TTC549 (cell line): ENCODE measurements around the gene TRPM3.
"Not testable (repeated sequence)": the region's sequence is repeated elsewhere in the genome, so short reads cannot be mapped to it uniquely, and the experiment has no call there.

Experiments used
- FAIRE-seq: peaks from 2 replicates; lab custom pipeline; 2012; peaks lifted over from hg19 to GRCh38; lab: Jason Lieb, UNC

Gene TRPM3

DNA sequence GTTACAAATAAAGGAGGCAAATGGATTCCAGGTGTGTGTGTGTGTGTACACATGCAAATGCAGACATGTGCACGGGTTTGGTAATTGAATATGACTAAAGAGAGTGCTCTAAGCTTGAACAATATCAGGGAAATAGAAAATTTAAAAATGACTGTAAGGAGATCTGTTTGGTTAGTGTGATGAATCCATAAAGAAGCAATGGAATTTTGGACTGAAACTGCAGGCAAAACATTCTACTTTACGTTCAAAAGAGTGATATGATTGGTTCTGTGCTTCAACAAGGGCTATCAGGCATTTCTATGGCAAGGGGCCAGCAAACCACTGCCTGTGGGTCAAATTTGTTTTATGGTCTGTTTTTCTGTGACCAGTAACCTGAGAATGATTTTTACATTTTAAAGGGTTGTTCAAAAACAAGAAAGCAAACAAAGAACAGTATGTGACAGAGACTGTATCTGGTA, 374.1 kb downstream of the TRPM3 start:
- no peak for FAIRE-seq

DNA sequence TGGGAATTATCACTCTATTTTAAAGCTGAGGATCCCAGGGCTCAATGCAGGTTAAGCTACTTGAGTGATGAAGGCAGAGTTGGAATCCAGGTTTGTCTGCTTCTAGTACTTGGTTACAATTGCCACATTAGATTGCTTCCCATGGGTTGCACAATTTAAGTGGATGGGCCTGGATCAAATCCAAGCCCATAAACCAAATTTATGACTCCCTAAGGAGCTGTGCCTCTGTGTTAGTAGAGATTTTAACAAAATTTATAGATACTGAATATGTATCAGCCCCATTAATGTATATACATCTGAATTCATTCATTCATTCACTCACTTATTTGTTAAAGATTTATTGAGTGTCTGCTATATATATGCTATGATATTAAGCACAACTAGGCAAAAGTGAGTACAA, 374.7 kb downstream of the TRPM3 start:
- no peak for FAIRE-seq

DNA sequence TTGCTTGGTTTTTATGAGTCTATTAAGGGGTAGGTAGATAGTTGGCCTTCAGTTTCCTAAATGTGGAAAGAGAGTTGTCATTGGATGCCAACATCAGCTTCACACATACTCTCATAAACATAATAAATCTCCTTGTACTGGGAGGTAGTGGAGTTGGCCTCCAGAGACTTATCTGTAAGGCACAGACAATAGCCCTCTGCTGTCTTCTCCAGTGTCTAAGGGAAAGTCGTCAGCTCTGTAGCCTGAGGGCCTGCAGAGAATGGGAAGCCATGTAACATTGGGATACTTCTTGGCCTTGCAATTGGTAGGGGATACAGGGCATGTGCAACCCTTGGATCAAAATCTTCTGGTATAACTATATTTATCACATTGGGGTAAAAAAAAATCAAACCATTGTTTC, 375.1 kb downstream of the TRPM3 start:
- FAIRE-seq = no peak

DNA sequence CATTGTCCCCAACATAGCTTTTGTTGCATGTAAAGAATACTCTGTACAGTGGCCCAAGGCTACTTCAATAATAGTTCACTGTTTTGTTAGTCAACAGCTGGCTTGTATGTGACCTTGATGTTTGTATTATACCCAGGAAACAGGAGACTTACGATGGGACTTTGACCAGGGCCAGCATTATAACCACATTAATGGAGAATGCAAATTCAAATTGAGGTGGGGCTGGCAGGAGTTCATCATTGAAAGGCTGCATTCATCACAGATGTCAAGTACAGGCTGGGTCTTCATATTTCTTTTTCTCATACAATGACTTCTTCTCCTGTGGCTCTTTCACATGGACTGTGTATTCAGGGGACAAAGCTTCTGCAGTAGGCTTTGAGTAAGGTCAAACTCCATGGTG, 396.6 kb downstream of the TRPM3 start:
- FAIRE-seq = not testable (repeated sequence)

DNA sequence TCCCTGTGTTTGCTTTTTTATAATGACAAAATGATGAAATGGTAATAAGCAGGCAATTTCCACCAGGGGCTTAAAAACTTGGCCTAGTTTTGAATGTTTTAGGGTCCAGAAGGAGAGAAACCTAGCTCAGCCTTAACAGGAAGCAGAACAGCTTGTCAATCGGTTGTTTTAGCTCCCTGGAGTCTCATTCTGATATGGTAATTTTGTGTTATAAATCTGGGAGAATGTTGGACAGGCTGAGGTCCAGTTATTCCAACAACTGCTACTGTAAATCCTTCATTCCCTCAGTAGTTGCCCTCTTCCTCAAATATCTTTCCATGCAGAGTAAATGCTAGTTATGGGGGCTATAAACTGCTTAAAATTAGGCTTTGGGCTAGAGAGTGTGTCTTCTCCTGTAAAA, 397.4 kb downstream of the TRPM3 start:
- not testable (repeated sequence) for FAIRE-seq

DNA sequence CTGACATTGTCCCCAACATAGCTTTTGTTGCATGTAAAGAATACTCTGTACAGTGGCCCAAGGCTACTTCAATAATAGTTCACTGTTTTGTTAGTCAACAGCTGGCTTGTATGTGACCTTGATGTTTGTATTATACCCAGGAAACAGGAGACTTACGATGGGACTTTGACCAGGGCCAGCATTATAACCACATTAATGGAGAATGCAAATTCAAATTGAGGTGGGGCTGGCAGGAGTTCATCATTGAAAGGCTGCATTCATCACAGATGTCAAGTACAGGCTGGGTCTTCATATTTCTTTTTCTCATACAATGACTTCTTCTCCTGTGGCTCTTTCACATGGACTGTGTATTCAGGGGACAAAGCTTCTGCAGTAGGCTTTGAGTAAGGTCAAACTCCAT, 414.6 kb downstream of the TRPM3 start:
- FAIRE-seq = not testable (repeated sequence)

DNA sequence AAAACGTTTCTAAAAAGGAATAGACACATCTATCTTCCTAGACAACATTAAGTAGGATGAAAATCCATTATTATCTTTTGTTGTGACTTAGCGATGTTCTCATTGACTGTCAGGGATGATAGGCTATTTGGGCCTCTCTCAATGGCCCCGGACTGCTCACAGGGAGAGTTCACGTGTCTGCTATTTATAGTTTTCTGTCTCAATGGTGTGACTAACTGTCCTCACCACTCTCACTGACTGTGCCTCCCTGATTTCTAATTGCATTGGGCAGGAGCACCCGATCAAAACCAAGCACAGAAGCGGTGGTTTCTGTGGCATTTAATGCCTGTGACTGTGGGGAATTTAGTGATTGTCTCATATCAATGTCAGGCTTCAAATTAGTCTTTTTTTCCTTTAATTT, 420.3 kb downstream of the TRPM3 start:
- FAIRE-seq = no peak

DNA sequence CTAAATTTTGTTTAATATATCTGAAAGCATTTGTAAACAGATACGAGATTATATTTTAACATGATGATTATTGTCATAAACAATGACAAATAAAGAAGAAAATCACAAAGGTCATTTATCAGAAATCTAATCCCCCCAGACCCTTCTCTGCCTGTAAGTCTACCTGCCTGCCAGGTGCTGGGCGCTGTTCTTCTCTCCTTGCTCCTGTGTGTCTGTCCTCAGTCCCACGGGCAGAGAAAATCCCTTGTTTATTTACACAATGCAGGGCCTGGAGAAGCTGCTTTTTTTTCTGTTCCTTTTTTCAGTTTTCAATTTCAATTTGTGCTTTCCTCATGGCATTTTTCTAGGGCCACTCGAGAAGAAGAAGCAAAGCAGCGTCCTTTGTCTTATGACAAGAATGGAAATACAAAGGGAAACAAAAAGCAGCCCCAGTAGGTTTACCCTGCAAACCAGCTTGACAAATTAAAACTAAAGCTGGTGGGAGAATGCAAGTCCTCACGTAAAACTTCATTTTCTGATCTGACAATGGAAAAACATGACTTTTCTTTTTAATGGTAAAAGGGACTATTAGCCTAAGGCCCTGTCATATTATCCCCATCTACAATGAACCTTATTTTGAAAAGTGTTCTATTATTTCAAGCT, 424.6 kb downstream of the TRPM3 start:
- FAIRE-seq = no peak

DNA sequence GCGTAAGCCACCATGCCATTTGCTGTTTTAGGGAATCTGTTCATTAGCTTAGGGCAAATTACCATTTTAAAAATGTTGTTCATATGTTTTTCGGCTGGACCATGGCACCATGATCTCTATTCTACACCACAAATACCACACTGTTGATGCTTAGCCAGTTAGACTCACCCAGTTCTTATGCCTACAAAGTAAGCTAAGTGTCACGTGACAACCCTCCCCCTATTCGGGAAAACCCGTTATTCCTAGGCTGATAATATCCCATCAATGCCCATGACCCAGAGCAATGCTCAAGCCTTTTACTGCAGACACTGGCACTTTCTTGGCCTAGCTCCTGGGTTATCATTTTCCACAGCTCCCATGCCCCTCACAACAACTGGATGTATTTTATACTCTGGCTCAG, 426.7 kb downstream of the TRPM3 start:
- no peak for FAIRE-seq

DNA sequence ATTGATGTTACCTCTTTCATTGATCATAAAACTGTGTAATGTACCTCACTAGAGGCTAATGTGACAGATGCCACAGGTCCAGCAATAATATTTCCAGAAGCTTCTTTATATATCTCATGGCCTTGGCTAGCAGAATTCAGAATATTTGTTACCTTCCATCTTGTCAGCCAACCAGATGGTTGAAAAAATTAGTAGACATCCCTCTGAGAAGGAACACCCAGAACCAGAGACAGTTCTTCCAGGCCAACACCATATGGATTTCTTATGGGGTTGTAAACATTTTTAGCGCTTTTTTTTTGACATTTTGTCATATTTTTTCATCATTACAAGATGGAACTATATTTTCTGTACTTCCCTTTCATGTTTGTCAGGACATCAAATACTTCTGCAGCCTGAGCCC, 428.2 kb downstream of the TRPM3 start:
- FAIRE-seq = no peak

DNA sequence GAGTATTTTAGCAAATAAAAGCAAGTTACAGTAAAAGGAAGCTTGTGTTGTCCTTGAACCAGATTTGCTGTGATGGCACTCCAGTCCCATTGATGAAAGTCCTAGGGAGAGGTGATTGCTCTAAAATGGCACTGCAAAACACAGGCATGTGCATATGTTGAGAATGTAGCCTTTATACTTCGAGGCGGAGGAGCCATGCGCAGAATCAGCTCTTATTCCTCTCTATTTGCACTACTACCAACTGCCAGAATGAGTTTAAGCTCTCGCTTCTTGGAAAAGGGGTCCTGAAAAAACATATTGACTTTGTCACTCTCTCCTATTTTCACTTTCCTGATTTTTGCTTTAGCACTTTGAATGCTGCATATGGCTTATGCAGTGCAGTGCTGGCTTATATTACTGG, 429.0 kb downstream of the TRPM3 start:
- FAIRE-seq = no peak

DNA sequence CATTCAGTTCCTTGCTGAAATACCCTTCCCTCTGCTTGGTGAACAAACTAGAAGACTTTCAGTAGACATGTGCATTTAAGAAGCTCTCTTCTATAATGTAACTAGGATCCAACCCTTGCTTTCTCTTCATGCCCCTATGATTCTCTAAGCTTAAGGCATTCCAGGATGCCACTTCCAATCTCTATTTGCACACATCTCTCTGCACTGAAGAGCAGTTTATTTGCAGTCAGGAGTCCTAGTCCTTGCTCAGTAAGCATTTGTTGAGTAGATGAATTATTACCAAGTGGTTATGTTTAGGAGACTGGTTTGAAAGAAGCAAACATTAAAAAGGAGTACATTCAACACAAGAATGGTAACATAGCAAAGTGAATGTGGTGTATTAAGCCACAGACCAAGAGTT, 432.7 kb downstream of the TRPM3 start:
- FAIRE-seq = no peak

DNA sequence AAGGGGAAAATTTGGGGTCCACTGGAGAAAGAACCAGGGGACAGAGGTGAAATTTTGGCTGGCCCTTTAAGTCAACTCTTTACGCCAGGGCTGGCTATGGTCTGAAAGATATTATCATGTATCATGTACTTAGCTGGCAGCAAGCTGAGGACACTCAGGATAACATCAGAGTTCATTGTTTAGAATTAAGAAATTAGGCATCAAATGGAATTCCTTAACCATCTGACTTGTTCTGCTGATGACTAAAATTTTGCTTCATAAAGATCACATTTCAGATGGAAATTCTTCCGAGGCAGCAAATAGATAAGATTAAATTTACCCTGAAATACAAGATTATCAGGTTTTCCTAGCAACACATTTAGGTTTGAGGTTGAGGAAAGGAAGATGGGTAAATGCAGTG, 437.6 kb downstream of the TRPM3 start:
- no peak for FAIRE-seq

DNA sequence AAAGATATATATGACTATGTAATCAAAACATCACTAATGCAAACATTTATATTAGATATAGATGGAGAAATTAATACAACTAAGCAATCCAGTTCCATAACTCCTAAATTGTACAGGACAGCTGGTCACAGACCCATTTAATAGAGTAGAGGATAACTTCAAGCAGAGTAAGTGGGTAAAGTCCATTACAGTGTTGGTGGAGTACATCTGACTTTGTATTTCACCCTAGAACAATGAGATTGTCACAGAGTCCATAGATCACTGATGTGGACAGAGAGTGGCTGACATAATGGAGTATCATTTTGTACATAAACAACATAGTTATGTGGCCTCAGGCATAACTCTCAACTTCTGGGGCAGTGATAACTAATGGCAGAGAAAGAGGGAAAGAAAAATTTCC, 439.1 kb downstream of the TRPM3 start:
- no peak for FAIRE-seq

DNA sequence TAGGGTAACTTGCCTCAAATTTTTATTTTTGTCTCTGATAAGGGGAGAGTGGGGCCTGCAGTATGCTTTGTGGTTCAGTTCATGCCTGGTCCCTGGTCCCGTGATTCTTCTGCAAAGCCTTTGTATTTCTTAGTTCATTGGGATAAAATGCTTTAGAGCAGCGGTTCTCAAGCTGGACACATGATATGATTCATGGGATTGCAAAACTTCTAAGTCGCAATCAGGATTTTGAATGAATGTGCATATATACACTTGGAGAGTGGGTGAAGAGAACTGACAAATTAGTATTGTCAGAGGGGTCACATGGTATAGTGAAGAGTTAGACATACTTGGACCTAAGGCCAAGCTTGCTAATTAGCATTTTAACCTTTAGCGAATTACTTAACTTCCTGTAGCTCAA, 441.6 kb downstream of the TRPM3 start:
- FAIRE-seq = no peak

DNA sequence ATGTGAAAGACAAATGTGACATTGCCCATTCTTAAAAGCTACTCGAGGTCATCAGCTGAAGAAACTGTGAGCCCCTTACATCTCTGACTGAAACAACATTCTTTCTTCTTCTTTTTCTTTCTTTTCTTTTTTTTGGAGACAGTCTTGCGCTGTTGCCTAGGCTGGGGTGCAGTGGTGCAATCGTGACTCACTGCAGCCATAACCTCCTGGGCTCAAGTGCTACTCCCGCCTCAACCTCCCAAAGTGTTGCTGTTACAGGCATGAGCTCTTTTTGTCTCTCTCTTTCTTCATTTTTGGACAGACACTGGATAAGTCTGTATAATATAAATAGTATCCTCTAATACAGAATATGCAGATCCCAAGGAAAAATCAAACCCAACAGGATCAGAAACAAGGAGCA, 443.3 kb downstream of the TRPM3 start:
- FAIRE-seq = no peak

DNA sequence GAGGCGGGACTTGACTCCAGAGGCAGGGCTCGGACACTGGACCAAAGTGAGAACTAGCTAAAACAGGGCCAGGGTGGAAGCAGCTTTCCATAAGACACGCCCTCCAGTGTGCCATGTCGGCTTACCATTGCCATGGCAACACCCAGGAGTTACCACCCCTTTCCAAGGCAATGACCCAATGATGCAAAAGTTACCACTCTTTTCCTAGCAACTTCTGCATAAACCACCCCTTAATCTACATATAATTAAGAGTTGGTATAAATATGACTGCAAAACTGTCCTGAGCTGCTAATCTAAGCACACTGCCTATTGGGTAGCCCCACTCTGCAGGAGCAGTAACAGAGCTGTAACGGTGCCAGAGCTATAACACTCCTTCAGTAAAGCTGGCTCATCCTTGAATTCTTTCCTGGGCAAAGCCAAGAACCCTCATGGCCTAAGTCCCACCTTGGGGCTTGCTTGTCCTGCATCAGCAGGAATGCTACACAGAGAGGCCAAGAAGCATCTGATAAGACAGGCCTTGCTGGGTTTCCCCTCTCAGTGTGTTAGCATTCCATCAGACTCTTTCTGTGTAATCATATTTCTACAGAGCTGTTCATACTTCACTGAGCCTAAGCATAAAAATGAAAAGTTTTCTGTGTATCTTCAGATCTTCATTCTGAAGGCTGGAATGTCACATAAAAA, 444.2 kb downstream of the TRPM3 start:
- FAIRE-seq = no peak

DNA sequence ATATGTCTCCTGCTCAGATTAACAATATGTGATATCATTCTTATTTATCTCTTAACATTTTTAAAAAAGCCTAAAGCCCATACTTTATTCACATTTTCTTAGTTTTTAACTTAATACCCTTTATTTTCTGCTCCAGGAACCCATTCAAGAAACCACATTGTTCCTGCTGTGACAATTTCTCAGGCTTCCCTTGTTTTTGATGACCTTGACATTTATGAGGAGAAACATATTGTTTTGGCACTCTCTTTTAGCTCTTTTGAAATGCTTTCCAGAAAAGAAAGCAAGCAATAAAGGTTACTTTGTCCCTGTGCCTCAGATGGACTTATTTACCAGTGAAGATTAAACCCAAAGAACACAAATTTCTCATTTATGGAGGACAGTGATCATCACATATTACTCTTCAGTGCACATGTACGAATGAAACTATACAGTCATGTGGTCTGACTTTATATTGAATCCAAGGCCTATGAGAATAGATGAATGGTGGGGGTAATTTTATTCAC, 445.5 kb downstream of the TRPM3 start:
- FAIRE-seq = no peak

DNA sequence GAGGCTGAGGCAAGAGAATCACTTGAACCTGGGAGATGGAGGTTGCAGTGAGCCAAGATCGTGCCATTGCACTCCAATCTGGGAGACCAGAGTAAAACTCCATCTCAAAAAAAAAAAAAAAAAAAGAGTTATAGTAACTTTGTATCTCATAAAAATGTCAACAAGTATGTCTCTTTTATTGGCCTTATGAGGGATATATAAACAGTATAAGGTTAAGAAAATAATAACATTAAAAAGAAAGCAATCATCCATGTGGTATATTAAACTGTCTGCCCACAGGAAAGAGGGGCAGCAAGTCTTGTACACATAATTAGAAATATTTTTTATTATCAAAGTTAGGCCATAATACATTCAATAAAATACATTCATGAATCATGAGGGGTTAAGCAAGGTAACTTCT, 447.6 kb downstream of the TRPM3 start:
- FAIRE-seq = no peak

DNA sequence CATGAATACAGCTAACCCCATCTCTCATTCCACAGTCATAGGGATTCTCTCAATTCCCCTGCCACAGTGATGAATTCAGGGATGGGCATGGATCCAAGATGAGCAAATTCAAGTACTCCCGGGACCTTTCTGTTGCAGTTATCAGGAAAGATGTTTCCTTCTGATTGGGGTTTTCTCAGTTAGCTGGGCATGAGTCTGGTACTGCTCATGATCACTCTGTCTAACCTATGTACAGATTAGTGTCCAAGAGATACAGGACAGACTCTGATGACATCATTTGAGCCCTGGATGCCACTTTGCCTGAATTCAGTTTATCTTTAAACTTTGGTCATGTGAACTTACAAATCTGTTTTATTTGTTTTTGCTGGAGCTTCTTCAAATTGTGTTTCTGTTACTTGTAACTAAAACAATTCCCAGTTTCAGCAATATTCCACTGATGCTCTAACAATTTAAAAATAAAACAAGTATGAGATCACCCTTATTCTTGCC, 449.2 kb downstream of the TRPM3 start:
- FAIRE-seq = no peak

DNA sequence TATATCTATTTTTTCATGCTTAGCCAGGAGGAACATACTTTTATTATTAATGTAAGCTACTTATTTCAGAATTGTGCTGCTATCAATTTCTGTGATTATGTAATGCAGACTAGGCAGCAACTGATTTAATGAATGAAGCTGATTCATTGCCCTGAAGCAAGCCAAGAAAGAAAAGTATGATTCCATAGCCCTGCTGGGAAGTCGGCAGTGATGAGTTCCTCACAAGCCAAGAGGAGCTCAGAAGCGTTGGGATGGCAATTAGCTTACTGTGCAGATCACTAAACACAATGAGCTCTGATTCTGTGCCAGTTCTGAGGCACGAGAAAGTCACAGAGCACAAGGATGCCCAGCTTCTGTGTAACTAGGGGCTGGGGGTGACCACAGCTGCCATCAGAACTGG, 452.7 kb downstream of the TRPM3 start:
- FAIRE-seq = no peak

DNA sequence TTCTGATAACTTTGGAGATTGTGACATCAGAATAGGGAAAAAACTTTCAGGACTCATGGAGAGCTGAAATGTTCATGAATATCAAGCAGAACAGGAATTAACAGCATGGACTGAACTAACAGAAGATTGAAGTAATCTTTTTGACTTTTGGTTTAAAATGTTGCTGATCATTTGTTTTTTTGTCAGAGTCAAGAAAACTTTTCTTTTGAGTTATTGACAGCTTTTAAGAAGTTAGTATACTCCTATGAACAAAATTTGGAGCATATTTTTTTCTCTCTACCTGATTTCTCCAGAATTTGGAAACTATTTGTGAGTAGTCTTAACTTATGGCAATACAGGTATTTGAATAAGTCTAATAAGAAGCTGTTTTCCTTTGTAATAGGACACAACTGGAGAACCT, 462.7 kb downstream of the TRPM3 start:
- no peak for FAIRE-seq

DNA sequence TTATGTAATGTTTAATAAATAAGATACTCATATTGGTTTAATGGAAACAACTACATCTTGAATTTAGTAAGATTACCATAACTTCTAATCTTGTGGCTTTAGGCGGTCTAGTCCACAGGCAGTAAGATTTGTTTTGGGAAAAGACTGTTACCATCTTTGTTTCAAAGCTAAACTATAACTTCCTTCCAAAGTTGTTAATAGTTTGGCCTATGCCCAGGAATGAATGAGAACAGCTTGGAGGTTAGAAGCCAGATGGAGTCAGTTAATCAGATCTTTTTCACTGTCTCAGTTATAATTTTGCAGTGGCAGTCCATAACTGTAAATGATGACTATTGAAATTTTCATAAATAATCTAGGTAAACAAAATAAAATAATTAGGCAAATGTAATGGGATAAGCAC, 465.1 kb downstream of the TRPM3 start:
- no peak for FAIRE-seq

DNA sequence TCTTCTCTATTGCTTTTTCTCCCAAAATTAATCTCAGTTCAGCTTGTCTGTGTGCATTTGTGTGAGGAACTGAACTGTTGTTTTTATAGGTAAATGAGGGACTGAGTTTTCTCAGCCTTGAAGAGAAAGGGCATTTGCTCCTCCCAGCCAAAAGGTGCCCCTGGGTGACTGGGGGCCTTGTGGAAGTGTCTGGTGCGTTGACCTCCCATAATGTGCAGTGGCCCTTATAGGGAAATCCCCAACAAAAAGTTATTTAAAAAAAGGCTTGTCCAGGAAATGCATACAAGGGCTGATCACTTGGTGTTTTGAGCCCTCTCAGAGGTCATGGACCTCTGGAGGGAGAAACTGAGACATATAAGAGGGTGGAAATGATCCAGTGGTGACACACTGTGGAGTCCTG, 467.3 kb downstream of the TRPM3 start:
- FAIRE-seq = no peak
